GM12875 (cell line): ENCODE results near the gene ADGRG1.

Source experiments
- H3K4me3 ChIP-seq: one replicate; pipeline ENCODE4 v1.5.1; 2011; ENCODE audit warnings: low read depth, low read length, control low read depth
- TF ChIP-seq, protein P1 (sequence below): IDR thresholded peaks from 2 replicates; pipeline ENCODE4 v1.5.1; 2011; ENCODE audit warnings: low read depth, mild to moderate bottlenecking, control low read depth, inconsistent platforms, low read length, moderate library complexity, borderline replicate concordance; ENCODE audit not compliant: insufficient read depth

ADGRG1 gene

DNA sequence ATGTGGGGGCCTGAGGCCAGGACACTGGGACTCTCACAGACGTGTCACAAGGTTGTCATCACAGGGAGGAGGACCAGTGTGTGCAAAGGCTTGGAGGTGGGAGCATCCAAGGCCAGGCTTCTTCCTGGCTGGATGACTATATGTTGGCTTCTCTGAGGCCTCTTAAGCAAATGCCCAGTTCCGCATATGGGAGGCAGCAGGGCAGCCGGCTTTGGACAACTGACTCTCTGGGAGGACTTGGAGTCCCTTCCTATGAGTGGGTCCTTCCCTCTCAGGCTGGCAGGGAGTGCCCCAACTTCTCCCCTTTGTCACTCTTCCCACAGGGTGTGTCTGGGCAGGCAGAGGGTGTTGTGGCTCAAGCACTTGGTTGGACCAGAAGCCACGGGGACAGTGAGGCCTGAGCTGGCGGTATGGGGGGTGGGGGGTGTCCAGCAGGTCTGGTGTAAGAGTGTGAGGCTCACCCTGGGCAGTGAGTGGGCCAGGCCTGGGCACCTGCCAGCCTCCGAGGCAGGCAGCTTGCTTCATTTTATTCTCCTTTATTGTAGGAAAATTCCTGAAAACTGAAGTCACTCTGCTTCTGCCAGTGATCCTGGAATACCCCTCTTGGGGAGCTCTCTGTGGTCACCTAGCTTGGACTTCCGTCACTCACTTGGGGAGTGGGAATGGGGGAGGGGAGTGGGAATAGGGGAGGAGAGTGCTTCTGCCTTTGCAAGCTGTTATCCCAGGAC is 14.9 kb downstream of the ADGRG1 start:
- H3K4me3 ChIP-seq: no peak overlapping the region
- TF ChIP-seq, protein P1, sequence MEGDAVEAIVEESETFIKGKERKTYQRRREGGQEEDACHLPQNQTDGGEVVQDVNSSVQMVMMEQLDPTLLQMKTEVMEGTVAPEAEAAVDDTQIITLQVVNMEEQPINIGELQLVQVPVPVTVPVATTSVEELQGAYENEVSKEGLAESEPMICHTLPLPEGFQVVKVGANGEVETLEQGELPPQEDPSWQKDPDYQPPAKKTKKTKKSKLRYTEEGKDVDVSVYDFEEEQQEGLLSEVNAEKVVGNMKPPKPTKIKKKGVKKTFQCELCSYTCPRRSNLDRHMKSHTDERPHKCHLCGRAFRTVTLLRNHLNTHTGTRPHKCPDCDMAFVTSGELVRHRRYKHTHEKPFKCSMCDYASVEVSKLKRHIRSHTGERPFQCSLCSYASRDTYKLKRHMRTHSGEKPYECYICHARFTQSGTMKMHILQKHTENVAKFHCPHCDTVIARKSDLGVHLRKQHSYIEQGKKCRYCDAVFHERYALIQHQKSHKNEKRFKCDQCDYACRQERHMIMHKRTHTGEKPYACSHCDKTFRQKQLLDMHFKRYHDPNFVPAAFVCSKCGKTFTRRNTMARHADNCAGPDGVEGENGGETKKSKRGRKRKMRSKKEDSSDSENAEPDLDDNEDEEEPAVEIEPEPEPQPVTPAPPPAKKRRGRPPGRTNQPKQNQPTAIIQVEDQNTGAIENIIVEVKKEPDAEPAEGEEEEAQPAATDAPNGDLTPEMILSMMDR: no peak

DNA sequence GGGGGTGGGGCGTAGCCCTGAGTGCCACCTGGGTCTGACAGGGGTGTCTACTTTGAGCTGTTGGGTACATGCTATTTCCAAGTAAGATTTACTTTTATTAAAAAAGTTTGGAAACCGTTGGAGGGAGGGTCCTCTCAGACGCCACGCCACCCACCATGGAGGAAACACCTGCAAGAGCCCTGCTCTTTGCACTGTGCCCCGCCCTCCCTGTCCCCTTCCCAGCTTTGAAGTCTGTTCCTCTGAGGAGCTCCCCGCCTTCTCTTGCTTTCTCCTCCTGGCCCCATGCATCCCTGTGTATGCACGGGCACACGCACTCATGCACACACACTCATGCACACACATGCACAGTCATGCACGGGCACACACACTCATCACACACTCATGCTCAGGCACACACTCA is 15.5 kb downstream of the ADGRG1 start:
- TF ChIP-seq, protein P1: no peak
- H3K4me3 ChIP-seq: no peak overlapping the region

DNA sequence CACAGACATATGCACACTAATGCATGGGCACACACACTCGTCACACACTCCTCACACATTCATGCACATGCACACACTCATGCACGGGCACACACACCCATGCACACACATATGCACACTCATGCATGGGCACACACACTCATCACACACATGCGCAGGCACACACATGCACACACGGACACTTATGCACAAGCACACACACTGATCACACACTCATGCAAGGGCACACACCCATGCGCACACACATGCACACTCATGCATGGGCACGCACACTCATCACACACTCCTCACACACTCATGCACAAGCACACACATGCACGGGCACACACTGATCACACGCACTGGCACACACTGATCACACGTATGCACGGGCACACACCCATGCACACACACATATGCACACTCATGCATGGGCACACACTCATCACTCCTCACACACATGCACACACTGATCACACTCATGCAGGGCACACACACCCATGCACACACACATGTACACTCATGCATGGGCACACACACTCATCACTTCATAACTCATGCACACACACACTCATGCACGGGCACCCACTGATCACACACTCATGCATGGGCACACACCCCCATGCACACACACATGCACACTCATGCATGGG is 16.1 kb downstream of the ADGRG1 start:
- TF ChIP-seq, protein P1: no peak
- no peak overlapping the region for H3K4me3 ChIP-seq

DNA sequence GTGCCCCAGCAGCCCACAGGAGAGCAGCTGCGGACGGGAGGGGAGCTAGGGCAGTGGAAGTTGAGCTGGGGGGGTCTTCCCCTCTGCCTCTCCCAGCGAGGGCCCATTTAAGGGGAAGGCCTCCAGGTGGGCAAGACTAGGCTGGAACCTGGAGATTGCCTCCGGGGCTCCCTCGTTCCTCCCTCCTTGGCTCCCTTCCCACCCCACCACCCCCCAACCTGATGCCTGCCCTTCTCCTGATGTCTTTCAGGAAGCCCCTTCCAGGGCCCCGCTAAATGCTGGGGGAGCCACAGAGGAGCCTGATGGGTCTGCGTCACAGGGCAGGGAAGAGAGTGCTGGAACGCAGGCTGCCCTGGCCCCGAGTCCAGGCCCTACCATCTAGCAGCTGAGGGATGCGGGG is 16.7 kb downstream of the ADGRG1 start:
- TF ChIP-seq, protein P1: no peak

DNA sequence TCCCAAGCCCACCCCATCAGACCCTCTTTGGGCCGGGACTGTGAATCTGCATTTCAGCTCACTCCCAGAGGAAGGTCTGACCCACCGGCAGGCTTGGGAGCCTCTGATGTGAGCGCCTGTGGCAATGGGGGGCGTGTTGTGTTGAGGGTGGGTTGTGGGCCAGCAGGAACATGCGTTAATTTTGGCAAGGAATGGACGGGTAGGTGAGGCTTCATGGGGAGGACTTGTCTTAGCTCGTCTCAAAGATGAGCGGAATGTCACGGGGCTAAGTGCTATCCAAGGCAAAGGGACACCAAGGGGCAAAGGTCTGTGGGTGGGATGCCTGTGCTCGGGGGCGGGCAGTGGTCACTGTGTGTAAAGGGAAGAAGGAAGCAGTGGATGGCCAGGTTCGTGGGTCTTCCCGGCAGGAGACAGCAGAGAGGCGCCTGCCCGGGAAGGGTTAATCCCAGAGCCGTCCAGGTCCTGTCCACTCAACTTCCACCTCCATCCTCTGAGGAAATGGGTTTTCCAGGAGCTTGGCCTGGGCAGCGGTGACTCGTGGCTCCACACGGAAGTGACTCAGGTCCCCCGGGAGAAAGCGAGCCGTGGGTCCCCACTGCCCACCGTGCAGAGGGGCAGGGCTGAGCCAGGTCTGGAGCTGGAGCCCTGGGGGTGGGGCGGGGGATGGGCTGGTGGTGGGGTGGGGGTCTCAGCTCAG is 17.4 kb downstream of the ADGRG1 start:
- TF ChIP-seq, protein P1: no peak
- H3K4me3 ChIP-seq: no peak overlapping the region

More for the DNA sequence above, 16.7 kb downstream of the ADGRG1 start:
- H3K4me3 ChIP-seq: no peak overlapping the region

DNA sequence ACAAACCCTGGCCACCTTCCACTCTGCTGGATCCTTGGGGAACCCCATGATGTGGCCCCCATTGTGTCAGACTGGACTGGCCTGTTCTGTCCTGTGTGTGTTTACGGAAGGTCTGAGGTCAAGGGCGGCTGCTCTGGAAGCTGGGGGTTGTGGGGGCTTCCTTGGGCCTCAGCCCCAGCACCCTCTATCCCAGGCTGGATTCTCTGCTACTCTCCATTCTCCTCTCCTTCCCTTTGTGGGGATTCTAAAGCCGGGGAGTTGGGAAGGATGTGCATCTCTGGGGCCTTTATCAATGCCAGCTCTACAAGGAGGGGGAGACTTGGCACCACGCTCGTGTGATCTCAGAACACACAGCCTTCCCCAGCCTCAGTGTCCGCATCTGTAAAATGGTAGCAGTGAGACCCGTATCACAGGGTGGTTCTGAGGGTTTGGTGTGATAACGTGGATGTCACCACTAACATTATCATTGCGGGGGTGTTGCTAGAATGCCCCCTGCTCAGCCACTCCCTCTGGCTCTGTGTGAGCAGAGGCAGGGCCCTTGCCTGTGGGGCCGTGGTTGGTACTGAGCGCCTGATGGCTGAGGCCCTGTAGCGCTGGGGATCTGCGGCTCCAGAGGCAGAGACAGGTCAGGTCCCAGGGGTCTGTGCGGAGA is 18.1 kb downstream of the ADGRG1 start:
- TF ChIP-seq, protein P1: no peak
- H3K4me3 ChIP-seq: no peak overlapping the region
